K562 (cell line): ENCODE measurements around the gene BRD7. TPM values are rescaled to one million over a fixed set of nuclear protein-coding genes. Genes with fewer than 3 reads are reported as not detected.

Experiments
- CBFB ChIP-seq: sonication (generic); formaldehyde crosslinking; IDR thresholded peaks from 2 replicates; pipeline ENCODE4 v1.4.0; 2020; ENCODE audit warnings: mild to moderate bottlenecking, missing genetic modification reagents
- CSDE1 ChIP-seq, 2 experiments: fragments of 450-650 bp; IDR thresholded peaks; 2 replicates each; pipeline ENCODE4 v1.6.1; 2016; ENCODE audit warnings: mild to moderate bottlenecking in 1 of 2
- DMBX1 ChIP-seq: fragments of 250-450 bp; sonication (Bioruptor Pico); IDR thresholded peaks from 2 replicates; pipeline ENCODE4 v1.8.0; 2022; ENCODE audit warnings: inconsistent platforms, mild to moderate bottlenecking, moderate library complexity, borderline replicate concordance
- EGR1 ChIP-seq: fragments of 450-650 bp; conservative IDR thresholded peaks from 2 replicates; pipeline ENCODE4 v1.6.1; 2017; ENCODE audit warnings: mild to moderate bottlenecking
- FOXM1 ChIP-seq, 2 experiments: fragments of 450-650 bp in 1 of 2; sonication (generic) in 1 of 2; formaldehyde crosslinking in 1 of 2; IDR thresholded peaks; 2 replicates each; pipeline versions ENCODE4 v1.6.1 to v1.9.0; 2017 to 2022; ENCODE audit warnings: low read depth in 2 of 2, mild to moderate bottlenecking in 2 of 2, missing genetic modification reagents in 1 of 2, moderate library complexity in 1 of 2
- GTF2A2 ChIP-seq: IDR thresholded peaks from 2 replicates; pipeline ENCODE4 v1.6.1; 2016; ENCODE audit warnings: mild to moderate bottlenecking, missing genetic modification characterization, missing compliant biosample characterization
- HNRNPUL1 ChIP-seq: fragments of 200-400 bp; formaldehyde crosslinking; IDR thresholded peaks from 2 replicates; pipeline ENCODE4 v1.6.1; 2017; ENCODE audit warnings: low read length
- NFIC ChIP-seq: fragments of 450-650 bp; IDR thresholded peaks from 2 replicates; pipeline ENCODE4 v1.6.1; 2017; ENCODE audit warnings: mild to moderate bottlenecking, inconsistent platforms
- NR2C1 ChIP-seq, 2 experiments: fragments of 450-650 bp; IDR thresholded peaks; 2 replicates each; pipeline ENCODE4 v1.6.1; 2017; ENCODE audit warnings: mild to moderate bottlenecking in 2 of 2, antibody characterized with exemption in 1 of 2, inconsistent platforms in 1 of 2, missing compliant biosample characterization in 1 of 2, missing genetic modification characterization in 1 of 2
- RBM39 ChIP-seq: fragments of 200-400 bp; formaldehyde crosslinking; optimal IDR thresholded peaks from 2 replicates; pipeline ENCODE3; 2018; ENCODE audit warnings: low read depth, low read length
- TRIM24 ChIP-seq, 2 experiments: fragments of 450-650 bp; IDR thresholded peaks; 2 replicates each; pipeline ENCODE4 v1.6.1; 2016
- ZNF146 ChIP-seq: IDR thresholded peaks from one replicate; pipeline ENCODE4 v1.6.1; 2018; ENCODE audit warnings: missing compliant biosample characterization; ENCODE audit not compliant: unreplicated experiment
- ZNF354B ChIP-seq: fragments of 250-450 bp; sonication (Bioruptor Pico); IDR thresholded peaks from 2 replicates; pipeline ENCODE4 v1.4.0; 2020
- ZNF695 ChIP-seq: fragments of 450-650 bp; formaldehyde crosslinking; IDR thresholded peaks from 2 replicates; pipeline ENCODE4 v1.4.0; 2020; ENCODE audit warnings: mild to moderate bottlenecking, moderate library complexity
- ZNF830 ChIP-seq: fragments of 250-450 bp; sonication (Bioruptor Pico); IDR thresholded peaks from 2 replicates; pipeline ENCODE4 v1.5.0; 2021; ENCODE audit warnings: mild to moderate bottlenecking
- polyA plus RNA-seq, 8 experiments: library from polyadenylated mRNA; depleted of rRNA in 4 of 8; stranded (reverse) in 5 of 8; unstranded in 3 of 8; fragments of >200 nt; fragmentation: Nextera tagmentation in 2 of 8; fragmentation: Illumina TruSeq in 1 of 8; extraction: Ambion mirVana in 2 of 8; extraction: Trizol in 1 of 8; gene quantifications; 2 replicates each; pipeline versions ENCODE4 v1.2.1 to v1.2.3, GENCODE V29; 2011 to 2014; ENCODE audit warnings: inconsistent platforms in 1 of 8, missing spikeins in 1 of 8
- total RNA-seq, 7 experiments: library from RNA; depleted of rRNA in 6 of 7; stranded (reverse); fragments of >200 nt in 6 of 7; fragmentation: Illumina TruSeq in 2 of 7; extraction: Trizol in 2 of 7; gene quantifications; 2 replicates each; pipeline versions ENCODE4 v1.2.1 to v1.2.3, GENCODE V29; 2011 to 2021; ENCODE audit warnings: low replicate concordance in 1 of 7
- TF ChIP-seq, protein P1 (sequence below), 3 experiments: fragments of 200-800 bp in 1 of 3; fragments of 250-450 bp in 1 of 3; fragments of 450-650 bp in 1 of 3; sonication (Bioruptor Pico) in 1 of 3; sonication (Bioruptor generic) in 1 of 3; formaldehyde crosslinking in 1 of 3; IDR thresholded peaks; 2 replicates each; pipeline versions ENCODE4 v1.6.1 to v1.8.0; 2016 to 2022; ENCODE audit warnings: mild to moderate bottlenecking in 2 of 3, missing genetic modification characterization in 2 of 3, missing compliant biosample characterization in 1 of 3, moderate library complexity in 1 of 3
- TF ChIP-seq, protein P2 (sequence below): fragments of 450-650 bp; IDR thresholded peaks from 2 replicates; pipeline ENCODE4 v1.6.1; 2016; ENCODE audit warnings: missing biosample characterization, missing genetic modification characterization
- TF ChIP-seq, protein P3 (sequence below): fragments of 250-450 bp; sonication (Bioruptor Pico); IDR thresholded peaks from 2 replicates; pipeline ENCODE4 v1.4.0; 2020

The BRD7 gene
- total and polyA plus RNA-seq, 9 of the 15 experiments (the other 6 are each of a cell fraction or from before 2014, with no cell fraction given): 20.6 to 101 (median 68.7) TPM

DNA sequence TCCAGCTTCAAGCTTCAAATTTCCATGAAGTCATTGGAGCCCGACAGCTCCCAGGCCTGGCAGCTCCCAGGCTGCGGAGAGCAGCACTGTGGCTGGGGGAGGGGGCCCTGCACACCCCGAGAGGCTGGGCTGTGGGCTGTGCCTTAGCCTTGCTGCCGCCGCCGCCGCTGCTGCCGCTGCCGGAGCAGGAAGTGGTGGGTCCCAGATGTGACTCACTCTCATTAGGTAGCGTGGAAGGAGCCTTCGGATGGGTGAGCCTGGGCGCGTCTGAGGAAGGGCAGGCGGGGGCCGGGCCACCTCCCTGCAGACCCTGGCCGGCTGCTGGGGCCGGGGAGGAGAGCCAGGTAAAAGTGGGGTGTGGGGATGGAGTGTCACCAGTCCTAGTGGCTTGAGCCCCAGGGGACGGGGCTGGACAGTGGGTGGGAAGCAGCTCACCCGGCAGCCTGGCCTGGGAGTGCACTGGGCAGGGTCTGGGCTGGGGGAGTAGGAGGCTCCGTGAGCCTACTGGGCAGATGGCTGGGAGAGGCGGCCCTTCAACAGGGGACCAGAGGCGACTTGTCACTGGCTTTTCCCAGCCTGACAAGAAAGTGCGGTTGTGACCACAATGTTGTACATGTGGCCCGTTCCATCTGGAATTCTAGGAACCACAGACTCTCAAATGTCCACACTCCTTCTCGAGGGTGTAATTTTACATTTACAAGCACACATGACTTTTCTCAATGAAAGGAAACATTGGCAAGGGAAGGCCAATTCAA is 102.3 kb downstream of the BRD7 start, which contains the start of gene ADCY7 (continued):
- no peak for TF ChIP-seq ZNF354B (CRISPR knock-in tag)
- no peak for TF ChIP-seq CSDE1 (IDR thresholded peaks at IDR 0.05)
- TF ChIP-seq GTF2A2: no peak
- TF ChIP-seq ZNF695 (CRISPR knock-in tag): no peak
- TF ChIP-seq NR2C1 (IDR thresholded peaks at IDR 0.05): no peak
- no peak for TF ChIP-seq NR2C1 (tag; IDR thresholded peaks at IDR 0.05)
- no peak for TF ChIP-seq HNRNPUL1
- TF ChIP-seq, protein P1, sequence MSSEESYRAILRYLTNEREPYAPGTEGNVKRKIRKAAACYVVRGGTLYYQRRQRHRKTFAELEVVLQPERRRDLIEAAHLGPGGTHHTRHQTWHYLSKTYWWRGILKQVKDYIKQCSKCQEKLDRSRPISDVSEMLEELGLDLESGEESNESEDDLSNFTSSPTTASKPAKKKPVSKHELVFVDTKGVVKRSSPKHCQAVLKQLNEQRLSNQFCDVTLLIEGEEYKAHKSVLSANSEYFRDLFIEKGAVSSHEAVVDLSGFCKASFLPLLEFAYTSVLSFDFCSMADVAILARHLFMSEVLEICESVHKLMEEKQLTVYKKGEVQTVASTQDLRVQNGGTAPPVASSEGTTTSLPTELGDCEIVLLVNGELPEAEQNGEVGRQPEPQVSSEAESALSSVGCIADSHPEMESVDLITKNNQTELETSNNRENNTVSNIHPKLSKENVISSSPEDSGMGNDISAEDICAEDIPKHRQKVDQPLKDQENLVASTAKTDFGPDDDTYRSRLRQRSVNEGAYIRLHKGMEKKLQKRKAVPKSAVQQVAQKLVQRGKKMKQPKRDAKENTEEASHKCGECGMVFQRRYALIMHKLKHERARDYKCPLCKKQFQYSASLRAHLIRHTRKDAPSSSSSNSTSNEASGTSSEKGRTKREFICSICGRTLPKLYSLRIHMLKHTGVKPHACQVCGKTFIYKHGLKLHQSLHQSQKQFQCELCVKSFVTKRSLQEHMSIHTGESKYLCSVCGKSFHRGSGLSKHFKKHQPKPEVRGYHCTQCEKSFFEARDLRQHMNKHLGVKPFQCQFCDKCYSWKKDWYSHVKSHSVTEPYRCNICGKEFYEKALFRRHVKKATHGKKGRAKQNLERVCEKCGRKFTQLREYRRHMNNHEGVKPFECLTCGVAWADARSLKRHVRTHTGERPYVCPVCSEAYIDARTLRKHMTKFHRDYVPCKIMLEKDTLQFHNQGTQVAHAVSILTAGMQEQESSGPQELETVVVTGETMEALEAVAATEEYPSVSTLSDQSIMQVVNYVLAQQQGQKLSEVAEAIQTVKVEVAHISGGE (CRISPR knock-in tag; IDR thresholded peaks at IDR 0.05): peak in 1 of 3 experiments; percentile 62; a peak in 2 of 6 replicates
- peak; percentile 34; the same call in 1 of the 2 replicates for TF ChIP-seq DMBX1
- peak; percentile 42; the same call in 1 of the 2 replicates for TF ChIP-seq EGR1
- TF ChIP-seq, protein P2, sequence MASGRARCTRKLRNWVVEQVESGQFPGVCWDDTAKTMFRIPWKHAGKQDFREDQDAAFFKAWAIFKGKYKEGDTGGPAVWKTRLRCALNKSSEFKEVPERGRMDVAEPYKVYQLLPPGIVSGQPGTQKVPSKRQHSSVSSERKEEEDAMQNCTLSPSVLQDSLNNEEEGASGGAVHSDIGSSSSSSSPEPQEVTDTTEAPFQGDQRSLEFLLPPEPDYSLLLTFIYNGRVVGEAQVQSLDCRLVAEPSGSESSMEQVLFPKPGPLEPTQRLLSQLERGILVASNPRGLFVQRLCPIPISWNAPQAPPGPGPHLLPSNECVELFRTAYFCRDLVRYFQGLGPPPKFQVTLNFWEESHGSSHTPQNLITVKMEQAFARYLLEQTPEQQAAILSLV (tag): no peak
- no peak for TF ChIP-seq CBFB (CRISPR knock-in tag)
- no peak for TF ChIP-seq NFIC
- no peak for TF ChIP-seq RBM39
- 0 out of 2 replicates have a peak, but pooled peaks have one; percentile 55 for TF ChIP-seq ZNF830 (CRISPR knock-in tag)
- TF ChIP-seq, protein P3, sequence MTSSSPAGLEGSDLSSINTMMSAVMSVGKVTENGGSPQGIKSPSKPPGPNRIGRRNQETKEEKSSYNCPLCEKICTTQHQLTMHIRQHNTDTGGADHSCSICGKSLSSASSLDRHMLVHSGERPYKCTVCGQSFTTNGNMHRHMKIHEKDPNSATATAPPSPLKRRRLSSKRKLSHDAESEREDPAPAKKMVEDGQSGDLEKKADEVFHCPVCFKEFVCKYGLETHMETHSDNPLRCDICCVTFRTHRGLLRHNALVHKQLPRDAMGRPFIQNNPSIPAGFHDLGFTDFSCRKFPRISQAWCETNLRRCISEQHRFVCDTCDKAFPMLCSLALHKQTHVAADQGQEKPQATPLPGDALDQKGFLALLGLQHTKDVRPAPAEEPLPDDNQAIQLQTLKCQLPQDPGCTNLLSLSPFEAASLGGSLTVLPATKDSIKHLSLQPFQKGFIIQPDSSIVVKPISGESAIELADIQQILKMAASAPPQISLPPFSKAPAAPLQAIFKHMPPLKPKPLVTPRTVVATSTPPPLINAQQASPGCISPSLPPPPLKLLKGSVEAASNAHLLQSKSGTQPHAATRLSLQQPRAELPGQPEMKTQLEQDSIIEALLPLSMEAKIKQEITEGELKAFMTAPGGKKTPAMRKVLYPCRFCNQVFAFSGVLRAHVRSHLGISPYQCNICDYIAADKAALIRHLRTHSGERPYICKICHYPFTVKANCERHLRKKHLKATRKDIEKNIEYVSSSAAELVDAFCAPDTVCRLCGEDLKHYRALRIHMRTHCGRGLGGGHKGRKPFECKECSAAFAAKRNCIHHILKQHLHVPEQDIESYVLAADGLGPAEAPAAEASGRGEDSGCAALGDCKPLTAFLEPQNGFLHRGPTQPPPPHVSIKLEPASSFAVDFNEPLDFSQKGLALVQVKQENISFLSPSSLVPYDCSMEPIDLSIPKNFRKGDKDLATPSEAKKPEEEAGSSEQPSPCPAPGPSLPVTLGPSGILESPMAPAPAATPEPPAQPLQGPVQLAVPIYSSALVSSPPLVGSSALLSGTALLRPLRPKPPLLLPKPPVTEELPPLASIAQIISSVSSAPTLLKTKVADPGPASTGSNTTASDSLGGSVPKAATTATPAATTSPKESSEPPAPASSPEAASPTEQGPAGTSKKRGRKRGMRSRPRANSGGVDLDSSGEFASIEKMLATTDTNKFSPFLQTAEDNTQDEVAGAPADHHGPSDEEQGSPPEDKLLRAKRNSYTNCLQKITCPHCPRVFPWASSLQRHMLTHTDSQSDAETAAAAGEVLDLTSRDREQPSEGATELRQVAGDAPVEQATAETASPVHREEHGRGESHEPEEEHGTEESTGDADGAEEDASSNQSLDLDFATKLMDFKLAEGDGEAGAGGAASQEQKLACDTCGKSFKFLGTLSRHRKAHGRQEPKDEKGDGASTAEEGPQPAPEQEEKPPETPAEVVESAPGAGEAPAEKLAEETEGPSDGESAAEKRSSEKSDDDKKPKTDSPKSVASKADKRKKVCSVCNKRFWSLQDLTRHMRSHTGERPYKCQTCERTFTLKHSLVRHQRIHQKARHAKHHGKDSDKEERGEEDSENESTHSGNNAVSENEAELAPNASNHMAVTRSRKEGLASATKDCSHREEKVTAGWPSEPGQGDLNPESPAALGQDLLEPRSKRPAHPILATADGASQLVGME (CRISPR knock-in tag): no peak
- TF ChIP-seq TRIM24 (IDR thresholded peaks at IDR 0.05): no peak
- TF ChIP-seq FOXM1 (IDR thresholded peaks at IDR 0.05; ENCODE audit: low read depth): no peak
- TF ChIP-seq FOXM1 (CRISPR knock-in tag; IDR thresholded peaks at IDR 0.05; ENCODE audit: low read depth): no peak
- TF ChIP-seq ZNF146 (CRISPR knock-in tag): no peak
